Measurements from ENCODE around the gene MREG. TPM values are rescaled to one million over a fixed set of nuclear protein-coding genes. Genes with fewer than 3 reads are reported as not detected.
A peak's percentile ranks its signal among the peaks of the same experiment; 100 is the strongest.

MREG gene
- total RNA-seq, 1 experiment from 2014 or later = 16.9 TPM

GRCh38 chr2:216057688-216058193, 44.4 kb upstream of the MREG start:
- Histone ChIP-seq H3K4me1 (ENCODE audit: control insufficient read depth in 1 of 2, insufficient read depth in 2 of 2, low read length in 2 of 2) (peaks cover 7 to 18% of the 10 kb centered on the region in 2 experiments; a peak in 3 of 4 replicates), H2AFZ (ENCODE audit: low read depth, low read length, poor library complexity, severe bottlenecking) (no peak overlapping the region), H3K36me3 (ENCODE audit: control insufficient read depth in 1 of 2, insufficient read depth in 2 of 2, low read length in 2 of 2) (0 out of 4 replicates have a peak, but pooled peaks cover 0 to 3% of the 10 kb centered on the region in 2 experiments), H4K20me1 (ENCODE audit: insufficient read depth) (no peaks in the 10 kb centered on the region), H3K79me2 (ENCODE audit: insufficient read depth, low read length) (no peaks in the 10 kb centered on the region), H3K9me3 (ENCODE audit: control insufficient read depth in 1 of 2, insufficient read depth in 1 of 2, low read depth in 1 of 2, low read length in 2 of 2) (no peaks in the 10 kb centered on the region), H3K9ac (ENCODE audit: low read length) (no peak overlapping the region), H3K27me3 (ENCODE audit: insufficient read depth, low read length) (no peaks in the 10 kb centered on the region), H3K4me2 (ENCODE audit: low read length) (peak overlapping the region; percentile 53), H3K4me3 (replicated peaks in 1 of 2; ENCODE audit: low read depth in 1 of 2, low read length in 2 of 2) (no peak overlapping the region), H3K27ac (ENCODE audit: low read depth, low read length) (peak overlapping the region; percentile 23; the same call in 1 of the 2 replicates), H3K9me2 (ENCODE audit: insufficient read depth) (no peaks in the 10 kb centered on the region)
- intact Hi-C loops (cut with micrococcal nuclease) = no loop called here
- ATAC-seq (peak; percentile 75), DNase-seq (ENCODE audit: low read depth, low spot score) (peak; percentile 13)
- ChIA-PET POLR2A (no interaction called here), RAD21 (ENCODE audit: low non-redundant PET in 1 of 2, low total read pairs in 2 of 2, uncharacterized antibody in 2 of 2, unreplicated experiment in 2 of 2) (no interaction called here), CTCF (interaction anchor here (1.7 kb wide), 1 partner anchor 24 kb away, joined by 6 read pairs; no protein-coding TSS in a partner anchor)
- no TSS peak for BruUV-seq (replicated peaks)
- peak; percentile 46; the same call in 1 of the 2 replicates for TF ChIP-seq SP1 (IDR thresholded peaks at IDR 0.05; ENCODE audit: low read depth)
- 0 out of 2 replicates have a peak, but pooled peaks have one; percentile 24 for TF ChIP-seq JUND (IDR thresholded peaks at IDR 0.05)
- no peak for TF ChIP-seq CTCF (IDR thresholded peaks at IDR 0.05 in 2 of 3, conservative IDR thresholded peaks at IDR 0.05 in 1 of 3; ENCODE audit: borderline replicate concordance in 1 of 3, insufficient read depth in 1 of 3, low read depth in 2 of 3, low read length in 2 of 3)
- TF ChIP-seq YY1 (IDR thresholded peaks at IDR 0.05; ENCODE audit: extremely low read depth, insufficient replicate concordance, low read depth, low read length) = no peak

GRCh38 chr2:216056739-216057138, 43.4 kb upstream of the MREG start:
- RAD21 ChIA-PET (ENCODE audit: low non-redundant PET in 1 of 2, low total read pairs in 2 of 2, uncharacterized antibody in 2 of 2, unreplicated experiment in 2 of 2) = no interaction called here
- BruUV-seq (replicated peaks) = no TSS peak
- ATAC-seq = no peak
- POLR2A ChIA-PET = no interaction called here
- H3K9me2 ChIP-seq (ENCODE audit: insufficient read depth) = no peaks in the 10 kb centered on the region
- no peaks in the 10 kb centered on the region for H3K79me2 ChIP-seq (ENCODE audit: insufficient read depth, low read length)
- H3K9ac ChIP-seq (ENCODE audit: low read length) = no peak overlapping the region
- no peak overlapping the region for H2AFZ ChIP-seq (ENCODE audit: low read depth, low read length, poor library complexity, severe bottlenecking)
- CTCF ChIA-PET = no interaction called here
- no peaks in the 10 kb centered on the region for H3K9me3 ChIP-seq (ENCODE audit: control insufficient read depth in 1 of 2, insufficient read depth in 1 of 2, low read depth in 1 of 2, low read length in 2 of 2)
- no peaks in the 10 kb centered on the region for H4K20me1 ChIP-seq (ENCODE audit: insufficient read depth)
- peaks cover 7 to 18% of the 10 kb centered on the region in 2 experiments; a peak in 3 of 4 replicates for H3K4me1 ChIP-seq (ENCODE audit: control insufficient read depth in 1 of 2, insufficient read depth in 2 of 2, low read length in 2 of 2)
- DNase-seq (ENCODE audit: low read depth, low spot score) = no peak
- H3K36me3 ChIP-seq (ENCODE audit: control insufficient read depth in 1 of 2, insufficient read depth in 2 of 2, low read length in 2 of 2) = 0 out of 4 replicates have a peak, but pooled peaks cover 0 to 2% of the 10 kb centered on the region in 2 experiments
- intact Hi-C loops (cut with micrococcal nuclease) = no loop called here
- no peaks in the 10 kb centered on the region for H3K27me3 ChIP-seq (ENCODE audit: insufficient read depth, low read length)
- H3K4me3 ChIP-seq (replicated peaks in 1 of 2; ENCODE audit: low read depth in 1 of 2, low read length in 2 of 2) = no peak overlapping the region
- H3K27ac ChIP-seq (ENCODE audit: low read depth, low read length) = no peak overlapping the region
- no peak overlapping the region for H3K4me2 ChIP-seq (ENCODE audit: low read length)
- no peak for TF ChIP-seq FOSL1 (IDR thresholded peaks at IDR 0.05; ENCODE audit: low read depth)
- TF ChIP-seq ELF1 (IDR thresholded peaks at IDR 0.05; ENCODE audit: borderline replicate concordance, low read depth) = no peak
- no peak for TF ChIP-seq ZBTB33 (IDR thresholded peaks at IDR 0.05; ENCODE audit: extremely low read depth, insufficient replicate concordance, low read length)
- TF ChIP-seq SRF (IDR thresholded peaks at IDR 0.05; ENCODE audit: low read depth) = no peak
- TF ChIP-seq ZNF274 (IDR thresholded peaks at IDR 0.05; ENCODE audit: low read depth, low read length) = no peak
- TF ChIP-seq REST (IDR thresholded peaks at IDR 0.05; ENCODE audit: low read depth) = no peak
- TF ChIP-seq SP1 (IDR thresholded peaks at IDR 0.05; ENCODE audit: low read depth) = no peak
- TF ChIP-seq CBX3 (IDR thresholded peaks at IDR 0.05; ENCODE audit: low read depth) = no peak

Data from HCT116 (cell line).